ENCODE data around the gene THYN1.

DNA sequence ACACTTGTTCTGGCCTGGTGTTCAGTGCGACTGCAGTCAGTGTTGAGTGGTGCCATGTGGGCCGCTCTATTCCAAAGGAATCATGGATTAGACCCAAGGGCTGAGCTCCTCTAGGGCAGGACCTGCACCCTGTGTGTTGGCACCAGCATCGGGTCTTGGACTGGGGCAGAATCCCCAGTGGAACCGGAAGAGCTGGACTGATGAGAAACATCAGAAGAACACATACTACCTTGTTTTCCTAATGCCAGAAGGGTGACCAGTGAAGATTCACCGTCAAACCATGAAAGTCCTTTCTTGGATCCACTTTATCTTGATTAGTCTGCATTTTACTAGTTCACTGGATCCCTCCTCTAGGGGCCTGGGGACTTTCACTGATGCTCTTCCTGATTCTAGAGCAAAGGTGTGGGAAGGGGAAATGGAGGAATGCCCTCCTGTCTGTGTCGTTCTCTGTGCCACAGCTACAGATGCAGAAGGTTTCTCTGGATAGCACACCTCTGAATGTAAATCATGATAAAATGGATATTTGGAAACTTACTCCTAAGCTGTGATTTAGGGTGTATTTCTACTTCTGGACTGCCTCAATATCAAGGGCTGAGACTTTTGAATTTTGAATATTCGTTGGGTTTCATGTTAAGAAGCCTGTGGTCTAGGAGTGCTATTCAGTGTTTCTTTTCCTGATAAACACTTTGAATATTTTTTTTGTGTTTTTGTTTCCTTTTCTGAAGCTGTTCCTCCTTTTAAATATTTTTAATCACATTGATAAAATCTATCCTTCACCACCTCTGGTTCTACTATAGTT is 12.0 kb upstream of the THYN1 start:
- TF ChIP-seq POLR2A (IDR thresholded peaks at IDR 0.05): no peak
- TF ChIP-seq, protein P1, sequence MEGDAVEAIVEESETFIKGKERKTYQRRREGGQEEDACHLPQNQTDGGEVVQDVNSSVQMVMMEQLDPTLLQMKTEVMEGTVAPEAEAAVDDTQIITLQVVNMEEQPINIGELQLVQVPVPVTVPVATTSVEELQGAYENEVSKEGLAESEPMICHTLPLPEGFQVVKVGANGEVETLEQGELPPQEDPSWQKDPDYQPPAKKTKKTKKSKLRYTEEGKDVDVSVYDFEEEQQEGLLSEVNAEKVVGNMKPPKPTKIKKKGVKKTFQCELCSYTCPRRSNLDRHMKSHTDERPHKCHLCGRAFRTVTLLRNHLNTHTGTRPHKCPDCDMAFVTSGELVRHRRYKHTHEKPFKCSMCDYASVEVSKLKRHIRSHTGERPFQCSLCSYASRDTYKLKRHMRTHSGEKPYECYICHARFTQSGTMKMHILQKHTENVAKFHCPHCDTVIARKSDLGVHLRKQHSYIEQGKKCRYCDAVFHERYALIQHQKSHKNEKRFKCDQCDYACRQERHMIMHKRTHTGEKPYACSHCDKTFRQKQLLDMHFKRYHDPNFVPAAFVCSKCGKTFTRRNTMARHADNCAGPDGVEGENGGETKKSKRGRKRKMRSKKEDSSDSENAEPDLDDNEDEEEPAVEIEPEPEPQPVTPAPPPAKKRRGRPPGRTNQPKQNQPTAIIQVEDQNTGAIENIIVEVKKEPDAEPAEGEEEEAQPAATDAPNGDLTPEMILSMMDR (IDR thresholded peaks at IDR 0.05): no peak

Data from Peyer's patch (tissue), 4 donors.